IMR-90 (cell line): ENCODE measurements around the gene TMEM205. TPM values are rescaled to one million over a fixed set of nuclear protein-coding genes. Genes with fewer than 3 reads are reported as not detected.

ENCODE experiments used
- ATAC-seq: fragments of 200-7000 bp; cut with Tn5 transposase; 2 replicates; pipeline ENCODE4 v1.9.1; 2020; ENCODE audit warnings: low read depth, mild to moderate bottlenecking, moderate library complexity
- BruUV-seq: library from RNA; stranded (reverse); fragments of 400-500 nt; replicated peaks from 2 replicates; lab custom pipeline; 2021; lab: Mats Ljungman, UMichigan
- CTCF ChIA-PET: fragments of 300-600 bp; formaldehyde crosslinking; extraction: SDS; loops from one replicate; lab custom pipeline; 2021; ENCODE audit warnings: antibody characterized with exemption; lab: Yijun Ruan, JAX
- POLR2A ChIA-PET: fragments of 300-600 bp; sonication (Branson Sonifier 250); formaldehyde crosslinking; loops from one replicate; lab custom pipeline; 2022; ENCODE audit warnings: antibody characterized with exemption; ENCODE audit not compliant: unreplicated experiment; lab: Charles Lee
- DNase-seq: peaks from one replicate; pipeline ENCODE4 v3.0.0; 2013
- H2AFZ ChIP-seq: replicated peaks from 2 replicates; pipeline ENCODE3; 2013; ENCODE audit warnings: low read length, mild to moderate bottlenecking; ENCODE audit not compliant: poor library complexity
- H2AK5ac ChIP-seq: 2 replicates; pipeline ENCODE4 v1.6.1; 2013; ENCODE audit warnings: low read depth, low read length, inconsistent platforms
- H2AK9ac ChIP-seq: replicated peaks from 2 replicates; pipeline ENCODE3; 2013; ENCODE audit warnings: mild to moderate bottlenecking, low read depth, low read length, moderate library complexity; ENCODE audit not compliant: poor library complexity
- H2BK120ac ChIP-seq: 2 replicates; pipeline ENCODE4 v1.6.1; 2013; ENCODE audit warnings: low read depth, low read length, inconsistent platforms
- H2BK15ac ChIP-seq: 3 replicates; pipeline ENCODE4 v1.6.1; 2013; ENCODE audit warnings: low read depth, low read length, inconsistent platforms
- H2BK20ac ChIP-seq: 2 replicates; pipeline ENCODE4 v1.6.1; 2013; ENCODE audit warnings: low read depth, mild to moderate bottlenecking, inconsistent platforms, low read length, moderate library complexity
- H2BK5ac ChIP-seq: 2 replicates; pipeline ENCODE4 v1.6.1; 2013; ENCODE audit warnings: mild to moderate bottlenecking, low read depth, low read length, inconsistent platforms; ENCODE audit not compliant: poor library complexity, severe bottlenecking
- H3K14ac ChIP-seq: replicated peaks from 2 replicates; pipeline ENCODE4 v1.6.1; 2013; ENCODE audit warnings: low read depth, low read length, inconsistent platforms
- H3K18ac ChIP-seq: 2 replicates; pipeline ENCODE4 v1.6.1; 2013; ENCODE audit warnings: low read depth, low read length, control low read depth
- H3K23ac ChIP-seq: 2 replicates; pipeline ENCODE4 v1.6.1; 2013; ENCODE audit warnings: low read depth, low read length, inconsistent platforms
- H3K27ac ChIP-seq: 2 replicates; pipeline ENCODE4 v1.5.1; 2013; ENCODE audit warnings: mild to moderate bottlenecking, control low read depth, low read length; ENCODE audit not compliant: insufficient read depth
- H3K27me3 ChIP-seq: 2 replicates; pipeline ENCODE4 v1.6.1; 2013; ENCODE audit warnings: low read length; ENCODE audit not compliant: control insufficient read depth, insufficient read depth
- H3K36me3 ChIP-seq: 2 replicates; pipeline ENCODE4 v1.6.1; 2013; ENCODE audit warnings: low read length, mixed read lengths; ENCODE audit not compliant: control insufficient read depth, insufficient read depth
- H3K4ac ChIP-seq: 2 replicates; pipeline ENCODE4 v1.6.1; 2013; ENCODE audit warnings: low read depth, low read length, inconsistent platforms
- H3K4me1 ChIP-seq: 2 replicates; pipeline ENCODE4 v1.6.1; 2013; ENCODE audit warnings: low read length, mixed read lengths; ENCODE audit not compliant: control insufficient read depth, insufficient read depth
- H3K4me2 ChIP-seq: 2 replicates; pipeline ENCODE4 v1.6.1; 2013; ENCODE audit warnings: low read depth, mild to moderate bottlenecking, control low read depth, low read length, moderate library complexity
- H3K4me3 ChIP-seq: 2 replicates; pipeline ENCODE4 v1.5.1; 2013; ENCODE audit warnings: low read depth, mild to moderate bottlenecking, control low read depth, low read length, moderate library complexity; ENCODE audit not compliant: insufficient read depth
- H3K56ac ChIP-seq: 2 replicates; pipeline ENCODE4 v1.6.1; 2013; ENCODE audit warnings: low read length, inconsistent platforms; ENCODE audit not compliant: insufficient read depth; ENCODE audit errors: extremely low read depth
- H3K79me1 ChIP-seq, 2 experiments: 2 replicates each; pipeline ENCODE4 v1.6.1; 2013; ENCODE audit warnings: low read length in 2 of 2, inconsistent platforms in 1 of 2, low read depth in 1 of 2
- H3K9ac ChIP-seq: 2 replicates; pipeline ENCODE4 v1.6.1; 2013; ENCODE audit warnings: low read depth, low read length, control low read depth
- H3K9me1 ChIP-seq: 2 replicates; pipeline ENCODE4 v1.6.1; 2013; ENCODE audit warnings: low read length, inconsistent platforms; ENCODE audit not compliant: insufficient read depth
- H3K9me3 ChIP-seq: 2 replicates; pipeline ENCODE4 v1.6.1; 2013; ENCODE audit warnings: low read length; ENCODE audit not compliant: control insufficient read depth, insufficient read depth
- H4K20me1 ChIP-seq: 2 replicates; pipeline ENCODE4 v1.6.1; 2013; ENCODE audit warnings: low read length, inconsistent platforms; ENCODE audit not compliant: insufficient read depth
- H4K5ac ChIP-seq: 2 replicates; pipeline ENCODE4 v1.6.1; 2013; ENCODE audit warnings: mild to moderate bottlenecking, low read depth, low read length, control low read depth
- H4K8ac ChIP-seq, 2 experiments: 2 replicates each; pipeline ENCODE4 v1.6.1; 2013; ENCODE audit warnings: low read depth in 2 of 2, low read length in 2 of 2, control low read depth in 1 of 2, inconsistent platforms in 1 of 2
- H4K91ac ChIP-seq: 2 replicates; pipeline ENCODE4 v1.6.1; 2013; ENCODE audit warnings: low read depth, low read length, inconsistent platforms; ENCODE audit not compliant: insufficient read depth
- BHLHE40 ChIP-seq: fragments of 150-350 bp; IDR thresholded peaks from 2 replicates; pipeline ENCODE4 v1.6.1; 2016; ENCODE audit warnings: mild to moderate bottlenecking, low read depth, low read length
- CEBPB ChIP-seq: IDR thresholded peaks from 2 replicates; pipeline ENCODE4 v1.6.1; 2012; ENCODE audit warnings: low read depth, low read length, improper control_type of control experiment
- CHD1 ChIP-seq: IDR thresholded peaks from 2 replicates; pipeline ENCODE4 v1.6.1; 2012; ENCODE audit warnings: low read depth, low read length, improper control_type of control experiment
- CTCF ChIP-seq: conservative IDR thresholded peaks from 2 replicates; pipeline ENCODE4 v1.5.1; 2012; ENCODE audit warnings: mild to moderate bottlenecking, low read depth, low read length, improper control_type of control experiment
- FOS ChIP-seq: fragments of 150-350 bp; IDR thresholded peaks from 2 replicates; pipeline ENCODE4 v1.6.1; 2016; ENCODE audit warnings: low read depth, low read length
- MAFK ChIP-seq: IDR thresholded peaks from 2 replicates; pipeline ENCODE4 v1.6.1; 2012; ENCODE audit warnings: low read depth, low read length, improper control_type of control experiment
- MAZ ChIP-seq: IDR thresholded peaks from 2 replicates; pipeline ENCODE4 v1.6.1; 2012; ENCODE audit warnings: low read depth, mild to moderate bottlenecking, low read length, improper control_type of control experiment, moderate library complexity, borderline replicate concordance
- MXI1 ChIP-seq: IDR thresholded peaks from 2 replicates; pipeline ENCODE4 v1.6.1; 2012; ENCODE audit warnings: low read depth, mild to moderate bottlenecking, low read length, moderate library complexity, borderline replicate concordance
- NFE2L2 ChIP-seq: fragments of 150-350 bp; IDR thresholded peaks from 2 replicates; pipeline ENCODE4 v1.6.1; 2016; ENCODE audit warnings: low read depth, mild to moderate bottlenecking, low read length
- POLR2A ChIP-seq: IDR thresholded peaks from 2 replicates; pipeline ENCODE4 v1.6.1; 2012; ENCODE audit warnings: mild to moderate bottlenecking, low read depth, low read length
- RAD21 ChIP-seq: IDR thresholded peaks from 2 replicates; pipeline ENCODE4 v1.6.1; 2012; ENCODE audit warnings: low read length, improper control_type of control experiment
- RCOR1 ChIP-seq: IDR thresholded peaks from 2 replicates; pipeline ENCODE4 v1.6.1; 2012; ENCODE audit warnings: mild to moderate bottlenecking, low read length, improper control_type of control experiment; ENCODE audit not compliant: insufficient replicate concordance
- RFX5 ChIP-seq: IDR thresholded peaks from 2 replicates; pipeline ENCODE4 v1.8.0; 2012; ENCODE audit warnings: low read depth, mild to moderate bottlenecking, low read length, moderate library complexity
- SMC3 ChIP-seq: fragments of 150-350 bp; IDR thresholded peaks from 2 replicates; pipeline ENCODE4 v1.6.1; 2016; ENCODE audit warnings: low read depth, mild to moderate bottlenecking, antibody characterized with exemption, low read length, moderate library complexity
- WGBS, 2 experiments: methylation state at CpG; one replicate each; pipeline versions ENCODE4 v1.1.5 to v1.1.7; 2013; ENCODE audit warnings: missing lambda C conversion rate in 2 of 2; ENCODE audit not compliant: insufficient read length in 1 of 2; ENCODE audit errors: extremely low coverage in 2 of 2; 5-methylcytosine and 5-hydroxymethylcytosine counted together
- dilution Hi-C: fragments of 300-500 bp; cut with HindIII; formaldehyde crosslinking; loops from one replicate; pipeline ENCODE4 v1.14.3; 2018; ENCODE audit warnings: low sequenced_read_pairs; ENCODE audit not compliant: unreplicated experiment
- in situ Hi-C: fragments of 300-500 bp; cut with MboI; formaldehyde crosslinking; loops from 3 replicates; pipeline ENCODE4 v1.14.3; 2019; ENCODE audit warnings: low sequenced_read_pairs, inconsistent platforms, mixed read lengths
- intact Hi-C: fragments of 100-400 bp; cut with micrococcal nuclease; formaldehyde crosslinking; loops from 2 replicates; pipeline ENCODE4 v1.10.0; 2022
- polyA plus RNA-seq, 3 experiments: library from polyadenylated mRNA; depleted of rRNA; stranded (reverse); fragments of >200 nt; gene quantifications; 2 replicates each; pipeline ENCODE4 v1.2.3, GENCODE V29; 2012; ENCODE audit warnings: low replicate concordance in 1 of 3
- total RNA-seq: library from RNA; depleted of rRNA; stranded (reverse); fragments of >200 nt; gene quantifications from 2 replicates; pipeline ENCODE4 v1.2.3, GENCODE V29; 2012
- TF ChIP-seq, protein P1 (sequence below): fragments of 150-350 bp; IDR thresholded peaks from 2 replicates; pipeline ENCODE4 v1.6.1; 2017; ENCODE audit warnings: mild to moderate bottlenecking, antibody characterized with exemption, low read length, low read depth
- TF ChIP-seq, protein P2 (sequence below): fragments of 150-350 bp; IDR thresholded peaks from 2 replicates; pipeline ENCODE4 v1.6.1; 2016; ENCODE audit warnings: low read depth, mild to moderate bottlenecking, low read length, moderate library complexity, borderline replicate concordance

TMEM205 gene
- total and polyA plus RNA-seq, 2 of the 4 experiments (the other 2 are of a cell fraction), result 110 to 136 TPM

- H3K27me3 ChIP-seq, result no peaks in the 10 kb centered on the region
- BruUV-seq, result no TSS peak
- TF ChIP-seq RAD21 (no peak), CEBPB (no peak), MAZ (no peak), FOS (no peak), RFX5 (no peak), CTCF (no peak), NFE2L2 (no peak), MXI1 (no peak), SMC3 (no peak), POLR2A (no peak), CHD1 (no peak), RCOR1 (no peak), BHLHE40 (no peak), MAFK (no peak)
- TF ChIP-seq, protein P1, sequence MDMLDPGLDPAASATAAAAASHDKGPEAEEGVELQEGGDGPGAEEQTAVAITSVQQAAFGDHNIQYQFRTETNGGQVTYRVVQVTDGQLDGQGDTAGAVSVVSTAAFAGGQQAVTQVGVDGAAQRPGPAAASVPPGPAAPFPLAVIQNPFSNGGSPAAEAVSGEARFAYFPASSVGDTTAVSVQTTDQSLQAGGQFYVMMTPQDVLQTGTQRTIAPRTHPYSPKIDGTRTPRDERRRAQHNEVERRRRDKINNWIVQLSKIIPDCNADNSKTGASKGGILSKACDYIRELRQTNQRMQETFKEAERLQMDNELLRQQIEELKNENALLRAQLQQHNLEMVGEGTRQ, result no peak
- TF ChIP-seq, protein P2, sequence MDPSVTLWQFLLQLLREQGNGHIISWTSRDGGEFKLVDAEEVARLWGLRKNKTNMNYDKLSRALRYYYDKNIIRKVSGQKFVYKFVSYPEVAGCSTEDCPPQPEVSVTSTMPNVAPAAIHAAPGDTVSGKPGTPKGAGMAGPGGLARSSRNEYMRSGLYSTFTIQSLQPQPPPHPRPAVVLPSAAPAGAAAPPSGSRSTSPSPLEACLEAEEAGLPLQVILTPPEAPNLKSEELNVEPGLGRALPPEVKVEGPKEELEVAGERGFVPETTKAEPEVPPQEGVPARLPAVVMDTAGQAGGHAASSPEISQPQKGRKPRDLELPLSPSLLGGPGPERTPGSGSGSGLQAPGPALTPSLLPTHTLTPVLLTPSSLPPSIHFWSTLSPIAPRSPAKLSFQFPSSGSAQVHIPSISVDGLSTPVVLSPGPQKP, result no peak
Measured at GRCh38 chr19:11370744-11371143, 24.7 kb upstream of the TMEM205 start.

More at GRCh38 chr19:11370744-11371143, 24.7 kb upstream of the TMEM205 start:
- POLR2A ChIA-PET, result interaction anchor here (0.5 kb wide), 1 partner anchor 82 kb away, joined by 12 read pairs; no protein-coding TSS in a partner anchor
- Histone ChIP-seq H3K14ac (no peak overlapping the region), H3K56ac (no peak overlapping the region), H3K23ac (no peak overlapping the region), H4K20me1 (peaks cover 2% of the 10 kb centered on the region; the same call in 1 of the 2 replicates), H2AK5ac (no peak overlapping the region), H4K91ac (no peak overlapping the region), H3K9me3 (no peaks in the 10 kb centered on the region), H2AK9ac (no peak overlapping the region), H3K9me1 (peaks cover 14% of the 10 kb centered on the region), H4K5ac (no peak overlapping the region), H2BK5ac (no peak overlapping the region), H3K9ac (no peak overlapping the region), H3K79me1 (peaks cover 0 to 14% of the 10 kb centered on the region in 2 experiments; a peak in 2 of 4 replicates), H4K8ac (no peak overlapping the region), H3K18ac (no peak overlapping the region), H3K4me3 (no peak overlapping the region), H3K4ac (no peak overlapping the region), H3K27ac (no peak overlapping the region), H3K4me1 (peaks cover 5% of the 10 kb centered on the region), H2BK20ac (no peak overlapping the region), H2BK15ac (no peak overlapping the region), H2AFZ (no peak overlapping the region), H2BK120ac (no peak overlapping the region), H3K36me3 (peaks cover 5% of the 10 kb centered on the region), H3K4me2 (no peak overlapping the region)
- ATAC-seq (no peak), DNase-seq (no peak)
- in situ Hi-C loops (no loop called here), intact Hi-C loops (no loop called here), dilution Hi-C loops (no loop called here)
- WGBS, 2 experiments, result 82% methylated on average over 2 of the region's 2 CpGs; no CpG with 5 or more reads in 1 of the 2 experiments
- CTCF ChIA-PET, result no interaction called here
